LNCaP clone FGC (cell line): Measurements from ENCODE around the gene DNAH6.

Experiments used
- DNase-seq: peaks from one replicate; pipeline ENCODE4 v3.0.0-alpha.2; 2011; ENCODE audit warnings: low read depth
- H3K4me3 ChIP-seq: 2 replicates; pipeline ENCODE4 v1.5.1; 2011; ENCODE audit warnings: mild to moderate bottlenecking, low read depth, low read length, control low read depth
- TF ChIP-seq, protein P1 (sequence below): IDR thresholded peaks from 2 replicates; pipeline ENCODE4 v1.5.1; 2012; ENCODE audit warnings: mild to moderate bottlenecking; ENCODE audit not compliant: control insufficient read depth, insufficient read depth; ENCODE audit errors: extremely low read depth

Gene DNAH6

DNA sequence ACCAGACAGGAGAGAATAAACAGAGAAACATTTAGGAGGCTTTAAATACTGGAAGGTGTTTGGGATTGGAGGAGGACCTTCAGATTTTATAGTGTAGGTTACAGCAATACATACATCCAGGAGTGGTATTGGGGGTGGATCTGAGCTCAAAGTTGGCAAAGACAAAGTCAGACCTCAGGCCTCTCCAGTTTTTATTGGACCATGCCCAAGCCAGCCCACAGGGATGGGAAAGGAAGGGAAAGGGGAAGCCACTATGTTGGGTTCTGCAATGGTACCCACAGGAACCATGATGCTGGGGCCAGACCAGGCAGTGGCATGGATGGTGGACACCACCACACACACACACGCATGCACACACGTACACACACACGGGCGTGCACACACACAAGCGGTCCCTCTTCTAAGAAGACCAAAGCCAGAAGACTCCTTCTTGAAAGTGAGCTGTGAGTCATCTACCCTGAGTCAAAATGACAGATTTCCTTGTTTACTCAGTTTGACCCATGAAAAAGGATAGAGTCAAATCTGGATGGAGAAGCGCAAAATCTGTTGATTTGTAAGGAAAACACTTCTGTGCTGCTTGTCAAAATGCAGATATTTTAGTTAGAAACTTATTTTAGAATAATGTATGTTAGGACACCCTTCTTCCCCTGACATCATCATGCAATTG is 276.7 kb downstream of the DNAH6 start:
- no peak overlapping the region for H3K4me3 ChIP-seq
- DNase-seq = no peak
- TF ChIP-seq, protein P1, sequence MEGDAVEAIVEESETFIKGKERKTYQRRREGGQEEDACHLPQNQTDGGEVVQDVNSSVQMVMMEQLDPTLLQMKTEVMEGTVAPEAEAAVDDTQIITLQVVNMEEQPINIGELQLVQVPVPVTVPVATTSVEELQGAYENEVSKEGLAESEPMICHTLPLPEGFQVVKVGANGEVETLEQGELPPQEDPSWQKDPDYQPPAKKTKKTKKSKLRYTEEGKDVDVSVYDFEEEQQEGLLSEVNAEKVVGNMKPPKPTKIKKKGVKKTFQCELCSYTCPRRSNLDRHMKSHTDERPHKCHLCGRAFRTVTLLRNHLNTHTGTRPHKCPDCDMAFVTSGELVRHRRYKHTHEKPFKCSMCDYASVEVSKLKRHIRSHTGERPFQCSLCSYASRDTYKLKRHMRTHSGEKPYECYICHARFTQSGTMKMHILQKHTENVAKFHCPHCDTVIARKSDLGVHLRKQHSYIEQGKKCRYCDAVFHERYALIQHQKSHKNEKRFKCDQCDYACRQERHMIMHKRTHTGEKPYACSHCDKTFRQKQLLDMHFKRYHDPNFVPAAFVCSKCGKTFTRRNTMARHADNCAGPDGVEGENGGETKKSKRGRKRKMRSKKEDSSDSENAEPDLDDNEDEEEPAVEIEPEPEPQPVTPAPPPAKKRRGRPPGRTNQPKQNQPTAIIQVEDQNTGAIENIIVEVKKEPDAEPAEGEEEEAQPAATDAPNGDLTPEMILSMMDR = no peak

GRCh38 chr2:84793641-84794040 is 277.3 kb downstream of the DNAH6 start:
- no peak for DNase-seq
- H3K4me3 ChIP-seq = no peak overlapping the region
- TF ChIP-seq, protein P1 = no peak

- no peak for DNase-seq
- TF ChIP-seq, protein P1 = no peak
- H3K4me3 ChIP-seq = no peak overlapping the region
Observed at GRCh38 chr2:84796798-84797197, 280.5 kb downstream of the DNAH6 start.

- TF ChIP-seq, protein P1 = no peak
- no peak for DNase-seq
- H3K4me3 ChIP-seq = no peak overlapping the region
Observed at GRCh38 chr2:84797271-84797670, 281.0 kb downstream of the DNAH6 start.

DNA sequence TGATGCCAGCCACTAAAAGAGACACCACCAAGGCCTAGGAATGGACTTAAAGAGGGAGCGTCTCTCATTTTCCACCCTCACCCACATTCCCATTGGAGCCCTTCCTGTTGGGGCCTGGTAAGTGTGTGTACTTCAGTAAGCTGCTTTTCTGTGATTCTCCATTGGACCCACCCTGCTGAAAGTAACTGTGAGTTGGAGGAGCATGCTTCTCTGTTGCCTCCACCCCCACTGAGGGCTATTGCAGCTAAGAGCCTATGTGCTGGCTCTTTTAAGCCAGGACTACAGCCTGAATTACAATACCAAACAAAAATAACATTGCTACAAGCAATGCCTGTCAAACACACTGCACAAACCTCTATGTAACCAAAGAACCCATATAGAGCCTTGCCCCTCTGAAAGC is 283.5 kb downstream of the DNAH6 start:
- no peak overlapping the region for H3K4me3 ChIP-seq
- DNase-seq = no peak
- TF ChIP-seq, protein P1 = no peak

- TF ChIP-seq, protein P1 = no peak
- DNase-seq = no peak
- H3K4me3 ChIP-seq = no peak overlapping the region
Observed at GRCh38 chr2:84800194-84800805, 284.0 kb downstream of the DNAH6 start.

- no peak overlapping the region for H3K4me3 ChIP-seq
- TF ChIP-seq, protein P1 = no peak
- peak; percentile 50 for DNase-seq
Observed at GRCh38 chr2:84801811-84802210, 285.5 kb downstream of the DNAH6 start.
